Measurements from ENCODE around the gene ABCC6.
"Not testable (repeated sequence)": the region's sequence is repeated elsewhere in the genome, so short reads cannot be mapped to it uniquely, and the experiment has no call there.

Gene ABCC6

GRCh38 chr16:16184594-16184993 is 38.7 kb downstream of the ABCC6 start:
- no peak overlapping the region for H3K27ac ChIP-seq (ENCODE audit: low read depth, low read length)
- no peak overlapping the region for H3K4me3 ChIP-seq (ENCODE audit: low read depth in 1 of 2, low read length in 2 of 2)
- no peaks in the 10 kb centered on the region for H3K4me1 ChIP-seq (ENCODE audit: insufficient read depth, low read length)
- H3K9me3 ChIP-seq (ENCODE audit: low read length), result no peaks in the 10 kb centered on the region
- no peaks in the 10 kb centered on the region for H3K36me3 ChIP-seq (ENCODE audit: insufficient read depth, low read length)
- H3K27me3 ChIP-seq (ENCODE audit: control insufficient read depth in 1 of 2, insufficient read depth in 2 of 2, low read length in 2 of 2), result no peaks in the 10 kb centered on the region
- no peak overlapping the region for H3K9ac ChIP-seq (ENCODE audit: low read length)

- Histone ChIP-seq H3K36me3 (ENCODE audit: insufficient read depth, low read length) (no peaks in the 10 kb centered on the region), H3K9ac (ENCODE audit: low read length) (no peak overlapping the region), H3K4me1 (ENCODE audit: insufficient read depth, low read length) (no peaks in the 10 kb centered on the region), H3K27me3 (ENCODE audit: control insufficient read depth in 1 of 2, insufficient read depth in 2 of 2, low read length in 2 of 2) (no peaks in the 10 kb centered on the region), H3K9me3 (ENCODE audit: low read length) (no peaks in the 10 kb centered on the region), H3K4me3 (ENCODE audit: low read depth in 1 of 2, low read length in 2 of 2) (no peak overlapping the region), H3K27ac (ENCODE audit: low read depth, low read length) (no peak overlapping the region)
Observed at GRCh38 chr16:16183562-16183961, 39.7 kb downstream of the ABCC6 start.

- Histone ChIP-seq H3K27me3 (ENCODE audit: control insufficient read depth in 1 of 2, insufficient read depth in 2 of 2, low read length in 2 of 2) (no peaks in the 10 kb centered on the region), H3K36me3 (ENCODE audit: insufficient read depth, low read length) (no peaks in the 10 kb centered on the region), H3K4me1 (ENCODE audit: insufficient read depth, low read length) (no peaks in the 10 kb centered on the region), H3K4me3 (ENCODE audit: low read depth in 1 of 2, low read length in 2 of 2) (no peak overlapping the region), H3K9me3 (ENCODE audit: low read length) (no peaks in the 10 kb centered on the region), H3K27ac (ENCODE audit: low read depth, low read length) (no peak overlapping the region), H3K9ac (ENCODE audit: low read length) (no peak overlapping the region)
Observed at GRCh38 chr16:16182918-16183317, 40.4 kb downstream of the ABCC6 start.

- not testable (repeated sequence) for H3K36me3 ChIP-seq (ENCODE audit: insufficient read depth, low read length); H3K9me3 ChIP-seq (ENCODE audit: low read length); H3K9ac ChIP-seq (ENCODE audit: low read length); H3K27ac ChIP-seq (ENCODE audit: low read depth, low read length); H3K27me3 ChIP-seq (ENCODE audit: control insufficient read depth in 1 of 2, insufficient read depth in 2 of 2, low read length in 2 of 2); H3K4me1 ChIP-seq (ENCODE audit: insufficient read depth, low read length); H3K4me3 ChIP-seq (ENCODE audit: low read depth in 1 of 2, low read length in 2 of 2)
Observed at GRCh38 chr16:16181748-16182147, 41.5 kb downstream of the ABCC6 start.

GRCh38 chr16:16178455-16179162 is 44.7 kb downstream of the ABCC6 start:
- H3K4me1 ChIP-seq (ENCODE audit: insufficient read depth, low read length), result peaks cover 25% of the 10 kb centered on the region
- no peak overlapping the region for H3K27ac ChIP-seq (ENCODE audit: low read depth, low read length)
- no peaks in the 10 kb centered on the region for H3K36me3 ChIP-seq (ENCODE audit: insufficient read depth, low read length)
- H3K27me3 ChIP-seq (ENCODE audit: control insufficient read depth in 1 of 2, insufficient read depth in 2 of 2, low read length in 2 of 2), result no peaks in the 10 kb centered on the region
- no peaks in the 10 kb centered on the region for H3K9me3 ChIP-seq (ENCODE audit: low read length)
- no peak overlapping the region for H3K4me3 ChIP-seq (ENCODE audit: low read depth in 1 of 2, low read length in 2 of 2)
- H3K9ac ChIP-seq (ENCODE audit: low read length), result no peak overlapping the region

- H3K4me3 ChIP-seq (ENCODE audit: low read depth in 1 of 2, low read length in 2 of 2), result no peak overlapping the region
- H3K27ac ChIP-seq (ENCODE audit: low read depth, low read length), result no peak overlapping the region
- peaks cover 25% of the 10 kb centered on the region for H3K4me1 ChIP-seq (ENCODE audit: insufficient read depth, low read length)
- H3K27me3 ChIP-seq (ENCODE audit: control insufficient read depth in 1 of 2, insufficient read depth in 2 of 2, low read length in 2 of 2), result no peaks in the 10 kb centered on the region
- no peaks in the 10 kb centered on the region for H3K9me3 ChIP-seq (ENCODE audit: low read length)
- no peak overlapping the region for H3K9ac ChIP-seq (ENCODE audit: low read length)
- H3K36me3 ChIP-seq (ENCODE audit: insufficient read depth, low read length), result no peaks in the 10 kb centered on the region
Observed at GRCh38 chr16:16176328-16176727, 47.0 kb downstream of the ABCC6 start.

GRCh38 chr16:16175296-16175695 is 48.0 kb downstream of the ABCC6 start:
- H3K4me1 ChIP-seq (ENCODE audit: insufficient read depth, low read length), result peaks cover 25% of the 10 kb centered on the region
- H3K9me3 ChIP-seq (ENCODE audit: low read length), result no peaks in the 10 kb centered on the region
- no peaks in the 10 kb centered on the region for H3K36me3 ChIP-seq (ENCODE audit: insufficient read depth, low read length)
- H3K27ac ChIP-seq (ENCODE audit: low read depth, low read length), result peak overlapping the region; percentile 41
- no peak overlapping the region for H3K9ac ChIP-seq (ENCODE audit: low read length)
- no peak overlapping the region for H3K4me3 ChIP-seq (ENCODE audit: low read depth in 1 of 2, low read length in 2 of 2)
- no peaks in the 10 kb centered on the region for H3K27me3 ChIP-seq (ENCODE audit: control insufficient read depth in 1 of 2, insufficient read depth in 2 of 2, low read length in 2 of 2)

GRCh38 chr16:16172991-16173390 is 50.3 kb downstream of the ABCC6 start:
- H3K9me3 ChIP-seq (ENCODE audit: low read length), result no peaks in the 10 kb centered on the region
- no peaks in the 10 kb centered on the region for H3K27me3 ChIP-seq (ENCODE audit: control insufficient read depth in 1 of 2, insufficient read depth in 2 of 2, low read length in 2 of 2)
- peaks cover 25% of the 10 kb centered on the region for H3K4me1 ChIP-seq (ENCODE audit: insufficient read depth, low read length)
- no peaks in the 10 kb centered on the region for H3K36me3 ChIP-seq (ENCODE audit: insufficient read depth, low read length)
- no peak overlapping the region for H3K4me3 ChIP-seq (ENCODE audit: low read depth in 1 of 2, low read length in 2 of 2)
- H3K27ac ChIP-seq (ENCODE audit: low read depth, low read length), result no peak overlapping the region
- H3K9ac ChIP-seq (ENCODE audit: low read length), result no peak overlapping the region

GRCh38 chr16:16171332-16171919 is 51.9 kb downstream of the ABCC6 start:
- H3K27ac ChIP-seq (ENCODE audit: low read depth, low read length), result no peak overlapping the region
- H3K27me3 ChIP-seq (ENCODE audit: control insufficient read depth in 1 of 2, insufficient read depth in 2 of 2, low read length in 2 of 2), result no peaks in the 10 kb centered on the region
- no peaks in the 10 kb centered on the region for H3K36me3 ChIP-seq (ENCODE audit: insufficient read depth, low read length)
- no peak overlapping the region for H3K9ac ChIP-seq (ENCODE audit: low read length)
- H3K9me3 ChIP-seq (ENCODE audit: low read length), result no peaks in the 10 kb centered on the region
- H3K4me1 ChIP-seq (ENCODE audit: insufficient read depth, low read length), result peaks cover 15% of the 10 kb centered on the region
- H3K4me3 ChIP-seq (ENCODE audit: low read depth in 1 of 2, low read length in 2 of 2), result no peak overlapping the region

- H3K9me3 ChIP-seq (ENCODE audit: low read length), result no peaks in the 10 kb centered on the region
- no peak overlapping the region for H3K9ac ChIP-seq (ENCODE audit: low read length)
- no peak overlapping the region for H3K4me3 ChIP-seq (ENCODE audit: low read depth in 1 of 2, low read length in 2 of 2)
- H3K4me1 ChIP-seq (ENCODE audit: insufficient read depth, low read length), result no peaks in the 10 kb centered on the region
- H3K27ac ChIP-seq (ENCODE audit: low read depth, low read length), result no peak overlapping the region
- no peaks in the 10 kb centered on the region for H3K36me3 ChIP-seq (ENCODE audit: insufficient read depth, low read length)
- H3K27me3 ChIP-seq (ENCODE audit: control insufficient read depth in 1 of 2, insufficient read depth in 2 of 2, low read length in 2 of 2), result no peaks in the 10 kb centered on the region
Observed at GRCh38 chr16:16169615-16170014, 53.7 kb downstream of the ABCC6 start.

- Histone ChIP-seq H3K9me3 (ENCODE audit: low read length) (no peaks in the 10 kb centered on the region), H3K9ac (ENCODE audit: low read length) (no peak overlapping the region), H3K27ac (ENCODE audit: low read depth, low read length) (no peak overlapping the region), H3K27me3 (ENCODE audit: control insufficient read depth in 1 of 2, insufficient read depth in 2 of 2, low read length in 2 of 2) (no peaks in the 10 kb centered on the region), H3K4me1 (ENCODE audit: insufficient read depth, low read length) (no peaks in the 10 kb centered on the region), H3K4me3 (ENCODE audit: low read depth in 1 of 2, low read length in 2 of 2) (no peak overlapping the region), H3K36me3 (ENCODE audit: insufficient read depth, low read length) (no peaks in the 10 kb centered on the region)
Observed at GRCh38 chr16:16168431-16168830, 54.9 kb downstream of the ABCC6 start.

- H3K36me3 ChIP-seq (ENCODE audit: insufficient read depth, low read length), result no peaks in the 10 kb centered on the region
- no peaks in the 10 kb centered on the region for H3K27me3 ChIP-seq (ENCODE audit: control insufficient read depth in 1 of 2, insufficient read depth in 2 of 2, low read length in 2 of 2)
- H3K4me1 ChIP-seq (ENCODE audit: insufficient read depth, low read length), result no peaks in the 10 kb centered on the region
- H3K27ac ChIP-seq (ENCODE audit: low read depth, low read length), result no peak overlapping the region
- H3K9me3 ChIP-seq (ENCODE audit: low read length), result no peaks in the 10 kb centered on the region
- no peak overlapping the region for H3K4me3 ChIP-seq (ENCODE audit: low read depth in 1 of 2, low read length in 2 of 2)
- H3K9ac ChIP-seq (ENCODE audit: low read length), result no peak overlapping the region
Observed at GRCh38 chr16:16167927-16168326, 55.4 kb downstream of the ABCC6 start.
